Erythroblast (primary cell): ENCODE data around the gene MICAL3.

Source experiments
- GATA1 ChIP-seq: IDR thresholded peaks from 2 replicates; pipeline ENCODE4 v1.6.1; 2011; ENCODE audit warnings: low read depth, mild to moderate bottlenecking, control low read depth, low read length, moderate library complexity
- POLR2A ChIP-seq: IDR thresholded peaks from 2 replicates; pipeline ENCODE4 v1.6.1; 2011; ENCODE audit warnings: mild to moderate bottlenecking, low read length

GRCh38 chr22:17814084-17814483 is 210.3 kb downstream of the MICAL3 start:
- TF ChIP-seq POLR2A (no peak), GATA1 (no peak)
